ENCODE data around the gene FZR1.
A peak's percentile ranks its signal among the peaks of the same experiment; 100 is the strongest.

FZR1 gene

GRCh38 chr19:3546119-3546518 is 40.0 kb downstream of the FZR1 start:
- Histone ChIP-seq H3K9me3 (ENCODE audit: severe bottlenecking) (no peaks in the 10 kb centered on the region), H3K4me3 (ENCODE audit: low read depth, low read length) (no peak overlapping the region), H3K27me3 (ENCODE audit: insufficient read depth, low read depth, severe bottlenecking) (no peaks in the 10 kb centered on the region), H3K36me3 (peaks cover 41% of the 10 kb centered on the region), H3K27ac (no peak overlapping the region)
- no peak for DNase-seq
- no peak for TF ChIP-seq CTCF (IDR thresholded peaks at IDR 0.05; ENCODE audit: low read depth, low read length)

GRCh38 chr19:3547301-3547731 is 41.2 kb downstream of the FZR1 start:
- DNase-seq: no peak
- TF ChIP-seq CTCF (IDR thresholded peaks at IDR 0.05; ENCODE audit: low read depth, low read length): peak; percentile 70
- no peak overlapping the region for H3K27ac ChIP-seq
- H3K36me3 ChIP-seq: peaks cover 41% of the 10 kb centered on the region
- H3K27me3 ChIP-seq (ENCODE audit: insufficient read depth, low read depth, severe bottlenecking): no peaks in the 10 kb centered on the region
- H3K9me3 ChIP-seq (ENCODE audit: severe bottlenecking): no peaks in the 10 kb centered on the region
- no peak overlapping the region for H3K4me3 ChIP-seq (ENCODE audit: low read depth, low read length)

DNA sequence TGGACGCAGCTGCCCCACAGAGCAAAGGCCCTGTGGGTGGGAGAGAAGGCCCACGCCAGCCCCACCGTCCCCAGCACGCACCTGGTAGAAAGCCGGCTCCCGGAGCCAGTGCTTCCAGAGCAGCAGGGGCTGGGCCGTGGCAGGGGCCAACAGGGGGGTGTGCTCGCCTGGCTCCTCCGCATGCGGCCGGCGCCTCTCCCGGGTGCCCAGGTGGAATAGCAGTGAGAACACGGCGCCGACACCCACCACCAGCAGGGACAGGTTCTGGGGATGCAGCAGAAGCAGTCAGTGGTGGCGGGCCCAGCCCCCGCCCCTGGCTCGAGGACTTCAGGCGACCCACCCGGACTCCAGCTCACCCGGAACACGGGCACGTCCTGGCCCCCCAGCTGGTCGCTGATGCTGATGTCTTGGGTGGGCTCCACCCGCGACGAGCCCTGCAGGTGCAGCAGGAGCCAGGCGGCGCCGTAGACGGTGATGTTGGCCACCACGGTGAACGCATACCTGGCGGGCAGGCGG is 41.7 kb downstream of the FZR1 start:
- H3K27ac ChIP-seq: no peak overlapping the region
- no peak for TF ChIP-seq CTCF (IDR thresholded peaks at IDR 0.05; ENCODE audit: low read depth, low read length)

GRCh38 chr19:3548606-3549005 is 42.5 kb downstream of the FZR1 start:
- Histone ChIP-seq H3K9me3 (ENCODE audit: severe bottlenecking) (no peaks in the 10 kb centered on the region), H3K36me3 (peaks cover 41% of the 10 kb centered on the region), H3K4me3 (ENCODE audit: low read depth, low read length) (no peak overlapping the region), H3K27ac (no peak overlapping the region), H3K27me3 (ENCODE audit: insufficient read depth, low read depth, severe bottlenecking) (no peaks in the 10 kb centered on the region)
- DNase-seq: no peak
- no peak for TF ChIP-seq CTCF (IDR thresholded peaks at IDR 0.05; ENCODE audit: low read depth, low read length)

More for the DNA sequence above, 41.7 kb downstream of the FZR1 start:
- DNase-seq: no peak
- H3K9me3 ChIP-seq (ENCODE audit: severe bottlenecking): no peaks in the 10 kb centered on the region
- no peak overlapping the region for H3K4me3 ChIP-seq (ENCODE audit: low read depth, low read length)
- peaks cover 41% of the 10 kb centered on the region for H3K36me3 ChIP-seq
- H3K27me3 ChIP-seq (ENCODE audit: insufficient read depth, low read depth, severe bottlenecking): no peaks in the 10 kb centered on the region

- 0 out of 2 replicates have a peak overlapping the region, but pooled peaks have one; percentile 26 for H3K27ac ChIP-seq
- peak; percentile 70 for DNase-seq
- no peaks in the 10 kb centered on the region for H3K9me3 ChIP-seq (ENCODE audit: severe bottlenecking)
- H3K36me3 ChIP-seq: peaks cover 35% of the 10 kb centered on the region
- H3K27me3 ChIP-seq (ENCODE audit: insufficient read depth, low read depth, severe bottlenecking): no peaks in the 10 kb centered on the region
- TF ChIP-seq CTCF (IDR thresholded peaks at IDR 0.05; ENCODE audit: low read depth, low read length): no peak
- H3K4me3 ChIP-seq (ENCODE audit: low read depth, low read length): no peak overlapping the region
Observed at GRCh38 chr19:3549816-3550215, 43.7 kb downstream of the FZR1 start.

All from WERI-Rb-1 (cell line).